Measurements from ENCODE around the gene SCNN1B.

GRCh38 chr16:23380501-23380951 is 78.4 kb downstream of the SCNN1B start:
- TF ChIP-seq CTCF (conservative IDR thresholded peaks at IDR 0.05 in 1 of 2, IDR thresholded peaks at IDR 0.05 in 1 of 2; ENCODE audit: extremely low read depth in 1 of 2, insufficient read depth in 1 of 2, low read depth in 1 of 2, low read length in 2 of 2): no peak
- no peak for TF ChIP-seq EZH2 (IDR thresholded peaks at IDR 0.05; ENCODE audit: borderline replicate concordance, low read length)
